NCI-H524 treated with DMSO at 0.1 percent for 48 hours (cell line): ENCODE data around the gene KIAA0513.

ENCODE experiments used
- DNase-seq: peaks from one replicate; lab custom pipeline; 2025; lab: John Stamatoyannopoulos, UW

KIAA0513 gene

GRCh38 chr16:85027349-85027957, at the start of gene KIAA0513:
Gene KIAA0513, plus strand, starts transcription at chr16:85027795. Its CDS starts 39,277 bp downstream, at chr16:85067072.
- DNase-seq = peak; percentile 45

- DNase-seq = no peak
Observed at GRCh38 chr16:84979516-84979915, 48.1 kb upstream of the KIAA0513 start.

GRCh38 chr16:84982434-84982833, 45.2 kb upstream of the KIAA0513 start:
- DNase-seq = peak; percentile 25

GRCh38 chr16:84985079-84986065, 42.2 kb upstream of the KIAA0513 start:
- no peak for DNase-seq

DNA sequence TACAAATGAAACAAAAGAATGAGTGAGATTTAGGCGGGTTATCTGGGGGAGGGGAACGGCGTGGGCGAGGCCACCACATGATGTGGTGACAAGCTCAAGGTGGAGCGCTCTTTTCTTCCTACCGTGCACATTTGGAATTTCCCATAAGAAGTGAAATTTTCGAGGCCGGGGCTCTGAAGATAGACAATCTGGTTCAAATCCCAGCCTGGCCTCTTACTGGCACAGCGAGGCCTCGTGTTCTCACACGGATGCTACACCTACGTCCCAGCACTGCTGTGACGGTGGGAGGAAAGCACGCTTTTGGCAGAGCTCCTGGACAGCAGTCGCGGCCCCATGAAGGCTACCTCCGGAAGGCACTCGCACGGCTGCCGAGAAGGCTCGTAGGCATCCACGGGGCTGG, 41.5 kb upstream of the KIAA0513 start:
- no peak for DNase-seq

GRCh38 chr16:84986879-84987278, 40.7 kb upstream of the KIAA0513 start:
- DNase-seq = no peak

- no peak for DNase-seq
Observed at GRCh38 chr16:84988328-84989080, 39.1 kb upstream of the KIAA0513 start.

- no peak for DNase-seq
Observed at GRCh38 chr16:84989749-84990620, 37.6 kb upstream of the KIAA0513 start.

DNA sequence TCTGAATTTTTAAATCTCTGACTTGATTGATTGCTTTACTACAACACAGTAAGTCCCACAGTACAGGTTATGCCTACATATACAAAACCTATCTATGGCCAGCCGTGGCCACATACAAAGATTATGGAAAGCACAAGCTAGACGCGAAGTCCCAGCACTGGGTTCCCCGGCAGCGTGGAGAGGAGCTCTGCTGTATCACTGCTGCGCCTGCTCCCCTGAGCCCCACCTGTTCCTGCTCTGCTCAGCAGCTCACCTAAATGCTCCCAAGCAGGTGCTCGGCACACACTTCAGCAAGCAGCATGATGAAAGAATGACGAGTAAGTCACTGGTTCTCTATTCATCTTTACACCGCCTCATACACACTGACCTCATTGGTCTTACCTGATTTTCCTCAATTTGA, 36.8 kb upstream of the KIAA0513 start:
- no peak for DNase-seq

GRCh38 chr16:84992717-84993075, 34.9 kb upstream of the KIAA0513 start:
- DNase-seq = no peak

DNA sequence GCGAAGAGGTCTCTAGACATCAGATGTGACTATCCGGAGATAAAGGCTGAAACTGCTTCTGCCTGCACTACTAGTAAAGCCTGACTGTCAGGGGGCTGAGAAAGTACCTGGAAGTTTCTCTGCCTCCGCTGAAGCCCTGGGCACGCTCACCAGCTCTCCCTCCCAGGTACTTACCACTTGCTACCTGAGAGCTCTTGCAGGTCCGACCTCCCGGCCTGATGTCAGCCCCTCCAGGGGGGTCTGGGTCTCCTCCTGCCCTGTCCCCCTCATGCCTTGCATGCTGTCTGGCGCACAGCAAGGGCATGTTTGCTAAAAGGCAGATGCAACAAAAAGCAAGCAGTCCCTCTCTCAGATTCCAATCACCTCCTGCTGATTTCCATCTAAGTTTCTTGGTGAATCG, 33.7 kb upstream of the KIAA0513 start:
- DNase-seq = no peak

DNA sequence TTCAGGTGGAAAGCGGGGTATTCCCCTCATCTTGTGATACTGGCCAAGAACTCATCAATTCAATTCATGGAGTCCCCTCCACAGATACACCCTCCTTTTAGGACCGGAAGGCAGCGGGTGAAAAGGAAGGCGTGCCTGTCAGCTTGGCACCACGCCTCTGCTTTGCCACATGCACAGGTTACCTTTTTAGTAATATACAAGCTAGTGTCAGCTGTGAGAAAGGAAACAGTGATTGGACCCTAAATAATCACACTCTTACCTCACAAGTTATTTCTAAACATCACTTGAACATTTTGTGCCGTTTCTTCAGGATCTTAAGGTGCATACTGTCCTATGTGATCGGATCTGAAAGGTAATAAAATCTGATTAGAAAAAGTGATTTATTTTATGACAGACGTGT, 31.9 kb upstream of the KIAA0513 start:
- no peak for DNase-seq

GRCh38 chr16:84996365-84996764, 31.2 kb upstream of the KIAA0513 start:
- DNase-seq = no peak

DNA sequence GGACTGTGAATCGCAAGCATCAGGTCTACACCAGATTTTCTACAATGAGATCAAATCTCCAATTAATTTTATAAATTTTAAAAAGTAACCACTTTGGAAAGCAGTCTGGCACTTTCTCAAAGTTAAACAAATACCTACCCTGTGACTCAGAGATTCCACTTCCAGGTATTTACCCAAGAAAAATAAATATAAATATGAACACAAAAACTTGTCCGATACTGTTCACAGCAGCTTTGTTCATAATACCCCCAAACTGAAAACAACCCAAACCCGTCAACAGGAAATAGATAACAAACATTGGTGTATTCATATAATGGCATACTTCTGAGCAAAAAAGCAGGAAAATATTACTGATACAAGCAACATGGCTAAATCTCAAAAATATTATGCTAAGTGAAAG, 28.4 kb upstream of the KIAA0513 start:
- no peak for DNase-seq

DNA sequence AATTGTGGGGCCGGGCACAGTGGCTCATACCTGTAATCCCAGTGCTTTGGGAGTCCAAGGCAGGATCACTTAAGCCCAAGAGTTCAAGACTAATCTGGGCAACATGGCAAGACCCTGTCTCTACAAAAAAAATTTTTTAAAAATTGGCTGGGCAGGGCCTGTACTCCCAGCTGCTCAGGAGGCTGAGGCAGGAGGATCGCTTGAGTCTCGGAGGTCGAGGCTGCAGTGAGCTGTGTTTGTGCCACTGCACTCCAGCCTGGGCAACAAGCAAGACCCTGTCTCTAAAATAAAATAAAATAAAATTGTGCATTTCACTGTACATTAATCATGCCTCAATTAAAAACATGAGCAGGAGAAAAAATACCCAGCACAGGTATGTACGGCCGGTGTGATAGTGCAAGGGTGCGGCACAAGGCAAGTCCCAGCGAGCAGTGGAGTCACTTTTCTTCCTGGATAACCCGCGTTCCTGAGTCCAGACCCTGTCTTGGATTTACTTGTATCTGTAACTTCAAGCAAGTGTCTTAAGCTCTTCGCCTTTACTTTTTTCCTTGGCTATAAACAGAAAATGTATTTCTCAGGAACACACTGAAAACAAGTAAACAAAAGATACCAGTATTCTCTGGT, 27.6 kb upstream of the KIAA0513 start:
- DNase-seq = no peak

- DNase-seq = no peak
Observed at GRCh38 chr16:85002099-85002541, 25.5 kb upstream of the KIAA0513 start.

DNA sequence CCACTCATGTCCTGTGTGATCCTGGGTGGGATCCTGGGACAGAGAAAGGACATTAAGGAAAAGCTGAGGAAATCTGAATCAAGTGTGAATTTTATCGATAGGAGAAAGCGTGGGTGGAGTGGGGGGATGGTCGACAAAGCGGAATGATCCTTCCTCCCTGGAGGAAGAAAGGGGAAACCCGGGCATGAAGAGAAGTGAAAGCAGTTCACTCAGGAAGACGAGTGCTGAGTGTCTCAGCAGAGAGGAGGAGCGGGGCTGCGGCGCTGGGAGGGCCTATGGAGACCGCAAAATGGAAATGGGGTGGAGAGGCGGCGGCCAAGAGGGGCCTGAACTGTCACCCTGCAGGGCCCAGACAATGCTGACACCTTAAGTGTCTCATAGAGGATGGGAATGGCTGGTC, 25.0 kb upstream of the KIAA0513 start:
- DNase-seq = no peak

DNA sequence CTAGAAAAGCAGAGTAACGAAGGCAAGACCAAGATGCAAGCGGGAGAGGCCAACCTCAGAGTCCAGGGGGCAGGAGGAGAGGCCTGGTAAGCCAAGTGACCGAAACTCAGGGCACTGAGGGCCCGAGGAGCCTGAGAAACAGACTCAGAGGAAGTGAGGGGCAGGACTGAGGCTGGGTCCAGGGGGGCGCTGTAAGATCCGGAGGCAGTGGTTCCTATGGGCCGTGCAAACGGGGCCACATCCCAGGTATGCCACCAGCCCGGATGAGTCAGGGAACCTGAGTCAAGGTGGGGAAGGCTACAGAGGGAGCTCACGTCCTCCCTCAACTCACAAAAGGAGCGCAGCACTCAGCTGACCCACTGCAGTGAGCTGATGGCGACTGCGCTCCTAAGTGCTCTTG, 24.5 kb upstream of the KIAA0513 start:
- no peak for DNase-seq

DNA sequence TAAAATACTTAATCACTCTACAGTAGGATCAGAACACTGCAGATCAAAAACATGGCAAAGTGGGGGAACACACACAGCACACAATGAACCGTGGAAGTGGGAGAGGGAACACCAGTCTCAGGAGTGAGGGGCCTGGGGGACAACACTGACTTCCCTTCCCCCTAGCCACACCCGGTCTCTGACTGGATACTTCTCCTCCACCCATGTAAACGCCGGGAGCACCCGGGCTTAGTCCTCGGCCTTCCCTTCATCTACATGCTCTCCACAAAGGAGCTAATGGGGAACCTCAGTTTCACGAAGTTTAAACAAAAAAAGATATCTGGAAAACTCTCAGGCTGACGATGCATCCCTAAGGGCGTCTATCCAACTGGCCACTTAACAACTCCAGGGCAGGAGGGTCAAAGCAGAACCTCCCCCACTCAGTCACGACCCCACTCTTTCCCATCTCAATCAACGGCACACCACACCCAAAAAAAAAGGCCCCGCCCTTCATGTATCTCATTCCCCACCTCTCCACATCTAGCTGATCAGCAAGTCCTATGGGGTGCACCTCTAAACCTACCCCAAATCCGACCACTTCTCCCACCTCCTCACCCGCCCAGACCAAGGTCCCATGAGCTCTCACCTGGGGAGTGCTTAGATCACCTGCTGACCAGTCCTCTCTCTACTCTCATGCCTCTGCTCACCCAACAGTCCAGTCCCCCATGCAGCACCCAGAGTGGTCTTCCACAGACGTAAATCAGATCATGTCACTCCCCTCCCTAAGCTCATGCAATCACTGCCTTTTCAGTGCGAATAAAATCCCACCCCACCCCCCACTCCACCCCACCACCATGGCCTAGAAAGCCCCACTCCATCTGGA, 23.6 kb upstream of the KIAA0513 start:
- no peak for DNase-seq

DNA sequence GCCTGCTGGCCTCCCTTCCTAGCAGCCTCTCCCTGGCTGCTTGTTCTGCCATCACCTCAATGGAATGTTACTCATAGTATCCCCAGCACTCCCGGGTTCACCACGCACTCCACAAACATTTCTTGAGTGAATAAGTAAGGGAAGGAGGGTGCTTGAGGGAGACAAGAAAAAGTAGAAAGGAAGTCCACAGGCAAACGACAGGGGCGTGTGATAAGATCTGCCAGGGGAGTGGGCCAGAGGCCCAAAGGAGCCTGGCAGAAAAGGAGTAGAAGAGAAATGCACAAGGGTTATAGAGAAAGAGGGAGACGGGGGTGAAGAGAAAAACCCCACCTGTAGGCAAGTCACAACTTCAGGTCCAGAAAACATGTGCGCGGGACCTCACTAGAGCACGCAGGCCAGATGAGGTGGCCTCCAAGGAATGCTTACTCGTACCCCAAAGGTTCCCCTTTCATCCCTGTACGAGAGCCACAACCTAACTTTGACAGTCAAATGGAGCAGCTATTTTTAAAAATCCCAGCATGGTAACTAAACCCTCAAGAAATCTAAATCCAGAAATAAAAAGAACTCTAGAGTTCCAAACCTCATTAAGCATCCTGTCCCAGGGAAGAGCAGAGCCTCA, 22.9 kb upstream of the KIAA0513 start:
- no peak for DNase-seq
